Ramos (cell line): Measurements from ENCODE around the gene TADA2A.

ENCODE experiments used
- in situ Hi-C: fragments of 300-500 bp; cut with MboI; formaldehyde crosslinking; loops from one replicate; pipeline ENCODE4 v1.14.3; 2022; ENCODE audit warnings: low sequenced_read_pairs; ENCODE audit not compliant: unreplicated experiment

TADA2A gene

DNA sequence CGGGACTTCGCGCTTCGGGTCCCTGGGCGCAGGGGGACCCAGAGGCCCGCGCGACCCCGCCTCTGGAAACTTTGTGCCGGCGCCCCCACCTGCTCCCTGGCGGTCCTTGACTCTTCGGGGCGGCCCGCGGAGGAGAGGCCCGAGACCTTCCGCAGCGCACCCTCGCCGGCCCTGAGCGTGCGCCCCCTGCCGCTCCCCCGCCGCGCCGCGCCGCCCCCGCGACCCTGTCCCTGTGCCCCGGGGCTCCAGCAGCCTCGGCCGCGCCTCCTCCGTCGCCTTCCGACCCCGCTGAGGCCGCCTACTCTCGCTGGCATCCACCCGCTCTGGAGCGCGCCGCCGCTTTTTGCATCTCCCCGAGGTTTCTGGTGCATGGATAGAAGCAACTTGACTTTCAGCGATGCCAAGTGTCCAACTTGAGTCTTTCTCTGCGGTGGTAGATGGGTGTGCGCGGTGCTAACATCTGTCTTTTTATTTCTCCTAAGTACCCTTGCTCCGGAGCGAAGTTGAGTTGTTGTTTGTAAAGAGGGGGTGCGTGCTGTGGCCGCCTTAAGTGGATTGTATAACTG is 83.4 kb downstream of the TADA2A start:
- in situ Hi-C loops: no loop called here

- in situ Hi-C loops: no loop called here
These were observed 84.2 kb downstream of the TADA2A start for GRCh38 chr17:37490638-37491614.

DNA sequence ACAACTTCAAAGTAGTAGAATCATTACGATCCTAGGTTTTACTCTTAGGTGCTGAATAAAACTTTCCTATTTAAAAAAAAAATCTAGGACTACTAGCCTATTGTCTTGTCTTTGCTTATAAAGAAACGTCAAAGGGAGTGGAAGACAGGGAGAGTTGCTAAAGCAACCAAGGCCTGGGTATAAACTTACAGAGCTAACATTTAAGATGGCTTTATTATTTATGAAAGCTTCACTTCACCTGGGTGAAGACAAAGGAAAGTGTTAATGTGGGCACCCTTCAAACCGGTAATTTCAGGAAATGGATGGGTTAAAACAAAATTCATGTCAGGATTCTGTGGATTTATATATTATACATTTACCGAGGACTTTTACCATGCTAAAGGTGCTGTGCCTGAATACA is 85.5 kb downstream of the TADA2A start:
- in situ Hi-C loops: no loop called here

DNA sequence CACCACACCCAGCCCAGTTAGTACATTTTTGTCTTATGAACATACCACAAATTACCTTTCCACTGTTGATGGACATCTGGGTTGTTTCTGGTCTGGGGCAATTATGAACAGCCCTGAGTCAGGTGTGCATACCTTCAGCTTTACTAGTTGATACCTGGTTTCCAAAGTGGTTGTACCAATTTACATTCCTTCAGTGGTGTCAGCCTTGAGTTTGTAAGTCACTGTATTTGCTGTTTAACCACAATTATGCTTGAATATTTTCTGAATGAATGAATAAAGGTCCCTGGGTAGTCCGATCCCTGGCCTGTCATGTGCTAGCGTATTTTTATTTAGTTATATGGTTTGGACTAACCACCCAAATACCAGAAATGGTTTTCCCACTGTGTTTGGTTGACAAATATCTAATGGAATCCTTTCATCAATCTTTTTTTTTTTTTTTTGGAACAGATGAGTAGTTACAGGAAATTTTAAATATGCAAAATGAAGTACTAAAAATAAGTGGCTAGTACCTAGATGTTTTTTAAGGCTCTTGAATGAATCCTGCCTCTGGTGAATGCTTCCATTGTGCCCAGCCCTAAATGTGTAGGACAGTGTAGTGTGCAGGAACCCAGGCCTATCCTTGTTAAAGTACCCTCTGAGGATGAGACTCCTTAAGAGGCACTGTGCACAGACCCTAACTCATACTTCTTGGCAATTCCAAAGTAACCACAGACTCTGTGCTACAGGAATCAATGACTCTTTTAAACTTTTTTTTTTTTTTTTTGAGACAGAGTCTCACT is 86.8 kb downstream of the TADA2A start:
- in situ Hi-C loops: no loop called here

DNA sequence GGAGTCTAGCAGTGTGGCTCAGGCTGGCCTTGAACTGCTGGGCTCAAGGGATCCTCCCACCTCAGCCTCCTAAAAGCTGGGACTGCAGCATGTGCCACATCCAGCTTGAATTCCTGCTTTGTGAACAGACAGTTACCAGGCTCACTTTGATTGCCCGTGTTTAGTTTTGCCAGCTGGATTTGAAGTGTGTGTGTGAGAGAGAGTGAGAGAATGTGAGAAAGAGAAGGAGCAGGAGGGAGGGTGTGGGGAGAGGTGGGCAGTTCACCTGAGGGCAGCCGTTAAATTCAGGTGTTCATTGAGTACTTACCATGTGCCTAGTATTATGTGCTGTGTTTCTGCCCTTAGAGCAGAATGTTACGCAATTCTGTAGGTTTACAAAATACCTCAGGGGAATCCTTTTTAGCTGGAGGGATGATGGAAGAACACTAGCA is 87.7 kb downstream of the TADA2A start:
- in situ Hi-C loops: no loop called here

DNA sequence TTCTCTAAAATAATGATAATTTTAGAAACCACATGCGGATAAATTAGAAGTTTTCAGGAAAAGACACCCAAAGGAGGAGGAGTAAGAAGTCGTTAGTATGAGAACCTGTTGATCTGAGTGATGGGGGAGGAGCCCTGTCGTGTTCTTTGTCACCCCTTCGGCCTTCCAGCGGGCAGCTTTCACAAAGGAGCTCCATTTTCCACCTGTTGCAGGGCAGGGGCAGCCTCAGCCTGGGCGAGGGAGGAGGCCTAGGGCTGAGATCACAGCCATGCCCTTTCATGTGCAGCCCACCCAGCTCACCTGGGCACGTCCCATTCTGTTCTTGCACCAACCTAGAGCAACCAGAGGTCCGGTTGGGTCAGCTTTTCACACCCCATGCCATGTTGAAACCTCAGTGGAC is 88.3 kb downstream of the TADA2A start:
- in situ Hi-C loops: no loop called here

DNA sequence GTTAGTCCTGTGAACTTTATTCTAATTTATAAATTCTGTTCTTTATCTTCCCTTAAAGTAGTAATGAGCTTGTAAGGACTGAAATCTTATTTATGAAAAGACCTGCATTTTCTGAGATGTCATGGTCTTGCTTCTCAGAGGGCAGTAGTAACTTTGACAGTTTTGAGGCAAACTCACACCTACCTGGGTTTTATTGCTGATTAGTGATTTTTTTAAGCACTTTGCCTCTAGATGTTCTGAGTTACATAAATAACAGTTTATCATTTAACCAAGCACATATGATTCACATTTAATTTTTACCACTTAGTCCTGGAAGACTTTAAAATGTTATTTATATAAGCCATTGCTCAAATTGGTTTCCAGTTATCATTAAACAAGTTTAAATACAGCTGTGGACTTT is 93.7 kb downstream of the TADA2A start:
- in situ Hi-C loops: loop anchor here (25.0 kb wide), 1 partner anchor 287 kb away; no protein-coding TSS in a partner anchor

- in situ Hi-C loops: loop anchor here (25.0 kb wide), 1 partner anchor 285 kb away; no protein-coding TSS in a partner anchor
These were observed 95.6 kb downstream of the TADA2A start for GRCh38 chr17:37502009-37502936.

- in situ Hi-C loops: loop anchor here (25.0 kb wide), 1 partner anchor 284 kb away; no protein-coding TSS in a partner anchor
These were observed 96.5 kb downstream of the TADA2A start for GRCh38 chr17:37503148-37503547.

DNA sequence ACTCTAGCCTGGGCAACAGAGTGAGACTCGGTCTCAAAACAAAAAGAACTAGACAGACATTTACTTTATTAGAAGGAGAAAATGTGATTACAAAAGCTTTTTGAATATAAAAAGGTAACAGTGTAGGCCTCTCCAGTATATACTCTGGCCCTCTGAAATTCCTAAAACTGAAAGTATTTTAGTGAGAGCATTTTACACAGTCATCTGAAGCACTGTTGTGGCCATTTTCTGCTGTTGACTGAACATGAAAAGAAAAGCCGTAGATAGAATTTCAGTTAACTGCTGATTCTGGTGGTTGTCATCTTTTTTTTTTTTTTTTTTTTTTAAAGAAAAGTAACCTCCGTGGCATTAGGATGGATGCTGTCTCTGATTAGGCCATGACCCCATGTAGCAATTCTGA is 98.6 kb downstream of the TADA2A start:
- in situ Hi-C loops: loop anchor here (25.0 kb wide), 1 partner anchor 282 kb away; no protein-coding TSS in a partner anchor

DNA sequence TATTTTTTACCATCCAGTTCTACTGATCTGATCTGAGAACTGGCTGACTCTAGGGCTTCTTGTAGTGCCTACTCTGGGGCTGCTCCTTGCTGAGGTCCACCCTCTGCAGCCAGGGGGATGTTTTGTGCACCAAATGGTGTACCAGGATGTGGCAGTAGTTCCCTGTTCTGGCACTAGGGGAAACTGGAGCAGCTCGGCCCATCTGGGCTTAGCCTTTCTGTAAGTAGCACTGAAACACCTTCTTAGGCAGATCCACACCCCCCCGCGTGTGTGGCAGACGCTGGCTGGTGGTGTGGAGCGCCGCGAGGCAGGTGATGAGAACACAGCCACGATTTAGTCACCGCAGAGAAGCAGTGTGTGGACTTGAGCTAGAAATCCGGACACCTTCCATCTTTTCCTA is 100.0 kb downstream of the TADA2A start:
- in situ Hi-C loops: loop anchor here (25.0 kb wide), 1 partner anchor 281 kb away; no protein-coding TSS in a partner anchor

DNA sequence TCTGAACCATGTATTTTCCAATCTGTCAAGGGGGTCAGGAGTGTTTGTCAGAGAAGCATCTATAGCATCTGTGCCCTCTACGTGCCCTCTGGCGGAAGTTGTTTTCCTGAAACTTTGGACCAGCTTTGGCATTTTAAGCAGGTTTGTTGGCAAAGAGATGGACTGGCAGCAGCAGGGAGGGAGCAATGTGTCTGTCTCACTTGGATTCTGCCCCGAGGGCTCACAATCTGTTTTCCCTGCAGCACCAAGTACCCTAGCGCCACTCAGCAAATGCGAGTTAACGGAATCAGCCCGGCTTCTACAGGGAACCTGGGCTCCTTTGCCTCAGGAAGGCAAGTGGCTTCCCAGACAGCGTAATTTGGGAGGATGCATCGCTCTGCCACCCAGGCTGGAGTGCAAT is 100.4 kb downstream of the TADA2A start:
- in situ Hi-C loops: loop anchor here (25.0 kb wide), 1 partner anchor 280 kb away; no protein-coding TSS in a partner anchor

- in situ Hi-C loops: loop anchor here (25.0 kb wide), 1 partner anchor 277 kb away; no protein-coding TSS in a partner anchor
These were observed 103.4 kb downstream of the TADA2A start for GRCh38 chr17:37510056-37510455.

- in situ Hi-C loops: loop anchor here (25.0 kb wide), 1 partner anchor 276 kb away; no protein-coding TSS in a partner anchor
These were observed 105.0 kb downstream of the TADA2A start for GRCh38 chr17:37511642-37512041.

DNA sequence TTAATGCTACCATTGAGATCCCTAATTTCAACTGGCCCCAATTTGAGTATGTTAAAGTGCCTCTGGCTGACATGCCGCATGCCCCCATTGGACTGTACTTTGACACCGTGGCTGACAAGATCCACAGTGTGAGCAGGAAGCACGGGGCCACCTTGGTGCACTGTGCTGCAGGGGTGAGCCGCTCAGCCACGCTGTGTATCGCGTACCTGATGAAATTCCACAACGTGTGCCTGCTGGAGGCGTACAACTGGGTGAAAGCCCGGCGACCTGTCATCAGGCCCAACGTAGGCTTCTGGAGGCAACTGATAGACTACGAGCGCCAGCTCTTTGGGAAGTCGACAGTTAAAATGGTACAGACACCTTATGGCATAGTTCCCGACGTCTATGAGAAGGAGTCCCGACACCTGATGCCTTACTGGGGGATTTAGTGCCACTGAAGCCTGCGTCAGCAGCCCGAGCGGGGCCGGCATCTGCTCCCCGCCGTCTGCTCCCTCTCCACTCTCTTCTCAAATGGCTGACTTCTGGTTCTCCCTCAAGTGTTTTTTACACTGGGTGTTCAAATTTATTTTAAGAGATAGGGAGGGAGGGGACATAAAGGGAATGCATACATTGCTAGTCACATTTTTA is 105.9 kb downstream of the TADA2A start:
- in situ Hi-C loops: loop anchor here (25.0 kb wide), 1 partner anchor 275 kb away; no protein-coding TSS in a partner anchor

GRCh38 chr17:37513711-37514110 is 107.0 kb downstream of the TADA2A start:
- in situ Hi-C loops: loop anchor here (25.0 kb wide), 1 partner anchor 274 kb away; no protein-coding TSS in a partner anchor

GRCh38 chr17:37516127-37516571 is 109.5 kb downstream of the TADA2A start:
- in situ Hi-C loops: loop anchor here (25.0 kb wide), 1 partner anchor 271 kb away; no protein-coding TSS in a partner anchor

GRCh38 chr17:37517881-37518280 is 111.2 kb downstream of the TADA2A start:
- in situ Hi-C loops: loop anchor here (25.0 kb wide), 1 partner anchor 269 kb away; no protein-coding TSS in a partner anchor
